GM04504 (cell line): ENCODE measurements around the gene PCDHGA4.
"Not testable (repeated sequence)": the region's sequence is repeated elsewhere in the genome, so short reads cannot be mapped to it uniquely, and the experiment has no call there.

ENCODE experiments used
- DNase-seq: peaks from one replicate; pipeline ENCODE4 v3.0.0-alpha.2; 2012; ENCODE audit warnings: low read depth

PCDHGA4 gene

GRCh38 chr5:141384471-141385267 lies 29.8 kb downstream of the PCDHGA4 start:
- DNase-seq, result no peak

- DNase-seq, result not testable (repeated sequence)
These were observed 32.9 kb downstream of the PCDHGA4 start, which contains the start of gene PCDHGB4 for GRCh38 chr5:141387557-141388311. Gene PCDHGB4, plus strand, starts transcription at chr5:141387698. Its CDS starts 187 bp downstream, at chr5:141387885.

- DNase-seq, result no peak
These were observed 33.8 kb downstream of the PCDHGA4 start for GRCh38 chr5:141388661-141389060.

- DNase-seq, result no peak
These were observed 34.6 kb downstream of the PCDHGA4 start for GRCh38 chr5:141389153-141390042.

- no peak for DNase-seq
These were observed 37.8 kb downstream of the PCDHGA4 start, which contains the start of gene PCDHGA8 for GRCh38 chr5:141392429-141393198. Gene PCDHGA8, plus strand, starts transcription at chr5:141392633. Its CDS starts 181 bp downstream, at chr5:141392814.

- no peak for DNase-seq
These were observed 38.4 kb downstream of the PCDHGA4 start for GRCh38 chr5:141393267-141393666.

GRCh38 chr5:141394401-141395187 lies 39.8 kb downstream of the PCDHGA4 start:
- DNase-seq, result not testable (repeated sequence)

- DNase-seq, result not testable (repeated sequence)
These were observed 43.1 kb downstream of the PCDHGA4 start, which contains the start of gene PCDHGB5 for GRCh38 chr5:141397756-141398551. Gene PCDHGB5, plus strand, starts transcription at chr5:141397947. Its CDS starts 181 bp downstream, at chr5:141398128.

- no peak for DNase-seq
These were observed 43.8 kb downstream of the PCDHGA4 start for GRCh38 chr5:141398608-141399007.

- DNase-seq, result no peak
These were observed 44.9 kb downstream of the PCDHGA4 start for GRCh38 chr5:141399555-141400258.

GRCh38 chr5:141402553-141403243 lies 47.9 kb downstream of the PCDHGA4 start, which contains the start of gene PCDHGA9:
Gene PCDHGA9, plus strand, starts transcription at chr5:141402778. Its CDS starts 175 bp downstream, at chr5:141402953.
- DNase-seq, result no peak

GRCh38 chr5:141403387-141403786 lies 48.6 kb downstream of the PCDHGA4 start:
- no peak for DNase-seq
